ENCODE data around the gene SNCA.

- TF ChIP-seq, protein P1, sequence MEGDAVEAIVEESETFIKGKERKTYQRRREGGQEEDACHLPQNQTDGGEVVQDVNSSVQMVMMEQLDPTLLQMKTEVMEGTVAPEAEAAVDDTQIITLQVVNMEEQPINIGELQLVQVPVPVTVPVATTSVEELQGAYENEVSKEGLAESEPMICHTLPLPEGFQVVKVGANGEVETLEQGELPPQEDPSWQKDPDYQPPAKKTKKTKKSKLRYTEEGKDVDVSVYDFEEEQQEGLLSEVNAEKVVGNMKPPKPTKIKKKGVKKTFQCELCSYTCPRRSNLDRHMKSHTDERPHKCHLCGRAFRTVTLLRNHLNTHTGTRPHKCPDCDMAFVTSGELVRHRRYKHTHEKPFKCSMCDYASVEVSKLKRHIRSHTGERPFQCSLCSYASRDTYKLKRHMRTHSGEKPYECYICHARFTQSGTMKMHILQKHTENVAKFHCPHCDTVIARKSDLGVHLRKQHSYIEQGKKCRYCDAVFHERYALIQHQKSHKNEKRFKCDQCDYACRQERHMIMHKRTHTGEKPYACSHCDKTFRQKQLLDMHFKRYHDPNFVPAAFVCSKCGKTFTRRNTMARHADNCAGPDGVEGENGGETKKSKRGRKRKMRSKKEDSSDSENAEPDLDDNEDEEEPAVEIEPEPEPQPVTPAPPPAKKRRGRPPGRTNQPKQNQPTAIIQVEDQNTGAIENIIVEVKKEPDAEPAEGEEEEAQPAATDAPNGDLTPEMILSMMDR (IDR thresholded peaks at IDR 0.05; ENCODE audit: low read length): no peak
- TF ChIP-seq EZH2 (IDR thresholded peaks at IDR 0.05; ENCODE audit: borderline replicate concordance, low read length): no peak
Observed at GRCh38 chr4:89773805-89774204, 63.2 kb downstream of the SNCA start.
